Sigmoid colon (tissue), 7 donors: ENCODE data around the gene EPB41L3. TPM values are rescaled to one million over a fixed set of nuclear protein-coding genes. Genes with fewer than 3 reads are reported as not detected.
"Not testable (repeated sequence)": the region's sequence is repeated elsewhere in the genome, so short reads cannot be mapped to it uniquely, and the experiment has no call there.

Experiments used
- DNase-seq: peaks from one replicate; pipeline ENCODE4 v3.0.0-alpha.2; 2019
- H3K27ac ChIP-seq, 4 donors: fragments of 200-600 bp; sonication (generic); one replicate each; pipeline ENCODE4 v1.5.1; 2016 to 2019; ENCODE audit warnings: mild to moderate bottlenecking in 1 of 4
- H3K27me3 ChIP-seq, 3 donors: fragments of 200-600 bp; sonication (generic); one replicate each; pipeline ENCODE4 v1.5.1; 2019; ENCODE audit warnings: mild to moderate bottlenecking in 1 of 3
- H3K36me3 ChIP-seq, 4 donors: fragments of 200-600 bp; sonication (generic); one replicate each; pipeline ENCODE4 v1.5.1; 2016 to 2019
- H3K4me1 ChIP-seq, 4 donors: fragments of 200-600 bp; sonication (generic); one replicate each; pipeline ENCODE4 v1.5.1; 2017 to 2019
- H3K4me3 ChIP-seq, 4 donors: fragments of 200-600 bp; sonication (generic); one replicate each; pipeline ENCODE4 v1.5.1; 2017 to 2019; ENCODE audit warnings: mild to moderate bottlenecking in 2 of 4, moderate library complexity in 1 of 4
- H3K9me3 ChIP-seq, 4 donors: fragments of 200-600 bp in 3 of 4; sonication (generic) in 3 of 4; one replicate each; pipeline versions ENCODE4 v1.5.1 to v1.6.1; 2013 to 2019
- CTCF ChIP-seq, 4 experiments: fragments of 450-650 bp in 3 of 4; fragments of 200-600 bp in 1 of 4; IDR thresholded peaks; one replicate each; pipeline ENCODE4 v1.5.1; 2016 to 2019; ENCODE audit warnings: antibody characterized with exemption in 4 of 4, mild to moderate bottlenecking in 3 of 4, moderate library complexity in 2 of 4
- EP300 ChIP-seq, 4 donors: sonication (generic); formaldehyde crosslinking; IDR thresholded peaks; one replicate each; pipeline ENCODE4 v1.6.1; 2017; ENCODE audit warnings: antibody characterized with exemption in 4 of 4
- POLR2A ChIP-seq, 2 donors: fragments of 450-650 bp; IDR thresholded peaks; one replicate each; pipeline ENCODE4 v1.6.1; 2016; ENCODE audit warnings: antibody characterized with exemption in 2 of 2, mild to moderate bottlenecking in 2 of 2, moderate library complexity in 2 of 2
- POLR2AphosphoS5 ChIP-seq, 4 donors: sonication (generic); formaldehyde crosslinking; IDR thresholded peaks; one replicate each; pipeline ENCODE4 v1.6.1; 2017; ENCODE audit warnings: antibody characterized with exemption in 4 of 4
- WGBS, 2 donors: extraction: QIAGEN DNeasy Blood & Tissue Kit; methylation state at CpG; one replicate each; pipeline ENCODE4 v1.1.7; 2013; 5-methylcytosine and 5-hydroxymethylcytosine counted together
- intact Hi-C: fragments of 100-400 bp; cut with DNase I; formaldehyde crosslinking; loops from one replicate; pipeline ENCODE4 v1.15.1; 2023
- polyA plus RNA-seq, 3 donors: library from polyadenylated mRNA; stranded (reverse); fragments of 200-250 nt; gene quantifications; one replicate each; pipeline ENCODE4 v1.2.3, GENCODE V29; 2013
- total RNA-seq, 4 donors: library from RNA; depleted of rRNA; stranded (reverse); fragments of >200 nt; gene quantifications; one replicate each; pipeline ENCODE4 v1.1.0, GENCODE V29; 2016
- donor health status: healthy with polysubstance abuse.
- donor health status: Bipolar disorder and iron deficiency.
- donor health status: healthy.

Gene EPB41L3
- total and polyA plus RNA-seq, 7 donors, result 26.1 to 156 (median 78.8) TPM

- WGBS, 2 donors, result 16 to 55% methylated on average over 1 of the region's 1 CpG
- intact Hi-C loops, result no loop called here
- Histone ChIP-seq H3K9me3 (no peaks in the 10 kb centered on the region), H3K4me1 (peaks cover 0 to 92% (median 18%) of the 10 kb centered on the region in 4 donors), H3K36me3 (no peaks in the 10 kb centered on the region), H3K4me3 (no peak overlapping the region), H3K27me3 (no peaks in the 10 kb centered on the region), H3K27ac (peak overlapping the region in 1 of 4 donors; percentile 65)
- no peak for TF ChIP-seq POLR2A (IDR thresholded peaks at IDR 0.05)
- no peak for TF ChIP-seq EP300 (IDR thresholded peaks at IDR 0.05)
- TF ChIP-seq POLR2AphosphoS5 (IDR thresholded peaks at IDR 0.05), result no peak
- no peak for TF ChIP-seq CTCF (IDR thresholded peaks at IDR 0.05)
- no peak for DNase-seq
These were observed 29.9 kb downstream of the EPB41L3 start for GRCh38 chr18:5513947-5514346.

GRCh38 chr18:5512176-5512575 lies 31.6 kb downstream of the EPB41L3 start:
- peaks cover 0 to 91% (median 15%) of the 10 kb centered on the region in 4 donors for H3K4me1 ChIP-seq
- no peak overlapping the region for H3K4me3 ChIP-seq
- intact Hi-C loops, result no loop called here
- no peaks in the 10 kb centered on the region for H3K27me3 ChIP-seq
- 91 to 94% methylated on average over 4 of the region's 4 CpGs for WGBS, 2 donors
- H3K9me3 ChIP-seq, result no peaks in the 10 kb centered on the region
- no peak overlapping the region for H3K27ac ChIP-seq
- H3K36me3 ChIP-seq, result no peaks in the 10 kb centered on the region
- DNase-seq, result no peak
- TF ChIP-seq EP300 (IDR thresholded peaks at IDR 0.05) (no peak), POLR2AphosphoS5 (IDR thresholded peaks at IDR 0.05) (no peak), CTCF (IDR thresholded peaks at IDR 0.05) (no peak), POLR2A (IDR thresholded peaks at IDR 0.05) (no peak)

GRCh38 chr18:5511541-5511940 lies 32.3 kb downstream of the EPB41L3 start:
- WGBS, 2 donors, result 76 to 94% methylated on average over 4 of the region's 4 CpGs
- intact Hi-C loops, result not testable (repeated sequence)

GRCh38 chr18:5510135-5510846 lies 33.5 kb downstream of the EPB41L3 start:
- no peak overlapping the region for H3K27ac ChIP-seq
- TF ChIP-seq EP300 (IDR thresholded peaks at IDR 0.05), result no peak
- no peak for TF ChIP-seq POLR2A (IDR thresholded peaks at IDR 0.05)
- TF ChIP-seq POLR2AphosphoS5 (IDR thresholded peaks at IDR 0.05), result no peak
- TF ChIP-seq CTCF (IDR thresholded peaks at IDR 0.05), result no peak
- H3K27me3 ChIP-seq, result no peaks in the 10 kb centered on the region
- peaks cover 0 to 87% (median 8%) of the 10 kb centered on the region in 4 donors for H3K4me1 ChIP-seq
- 82 to 86% methylated on average over 7 of the region's 7 CpGs for WGBS, 2 donors
- intact Hi-C loops, result no loop called here
- H3K36me3 ChIP-seq, result no peaks in the 10 kb centered on the region
- no peak for DNase-seq
- no peak overlapping the region for H3K4me3 ChIP-seq
- H3K9me3 ChIP-seq, result no peaks in the 10 kb centered on the region

More at GRCh38 chr18:5511541-5511940, 32.3 kb downstream of the EPB41L3 start:
- H3K27me3 ChIP-seq, H3K27ac ChIP-seq, H3K36me3 ChIP-seq, H3K9me3 ChIP-seq, H3K4me3 ChIP-seq, DNase-seq: not testable (repeated sequence)
- H3K4me1 ChIP-seq, result peaks cover 0 to 91% (median 15%) of the 10 kb centered on the region in 4 donors

- Histone ChIP-seq H3K9me3 (no peaks in the 10 kb centered on the region), H3K27me3 (no peaks in the 10 kb centered on the region), H3K36me3 (no peaks in the 10 kb centered on the region), H3K4me3 (no peak overlapping the region), H3K4me1 (peaks cover 0 to 80% (median 6%) of the 10 kb centered on the region in 4 donors), H3K27ac (no peak overlapping the region)
- TF ChIP-seq CTCF (IDR thresholded peaks at IDR 0.05) (no peak), POLR2AphosphoS5 (IDR thresholded peaks at IDR 0.05) (no peak), POLR2A (IDR thresholded peaks at IDR 0.05) (no peak), EP300 (IDR thresholded peaks at IDR 0.05) (no peak)
- intact Hi-C loops, result no loop called here
- 91 to 95% methylated on average over 2 of the region's 2 CpGs for WGBS, 2 donors
- DNase-seq, result no peak
These were observed 35.0 kb downstream of the EPB41L3 start for GRCh38 chr18:5508821-5509220.
